GM18498 (cell line): ENCODE measurements around the gene CROCC2.

Experiments used
- ATAC-seq: cut with Tn5 transposase; IDR thresholded peaks from one replicate; pipeline ENCODE4 v1.9.1; 2021; ENCODE audit warnings: mild to moderate bottlenecking, moderate library complexity; ENCODE audit not compliant: unreplicated experiment

Gene CROCC2

GRCh38 chr2:240919786-240920782 is 13.9 kb downstream of the CROCC2 start:
- no peak for ATAC-seq

- ATAC-seq: no peak
Measured at GRCh38 chr2:240920783-240921231, 14.7 kb downstream of the CROCC2 start.

GRCh38 chr2:240921311-240921994 is 15.3 kb downstream of the CROCC2 start:
- no peak for ATAC-seq

- no peak for ATAC-seq
Measured at GRCh38 chr2:240921995-240922244, 15.8 kb downstream of the CROCC2 start.

GRCh38 chr2:240922245-240922981 is 16.3 kb downstream of the CROCC2 start:
- no peak for ATAC-seq

GRCh38 chr2:240922982-240923537 is 16.9 kb downstream of the CROCC2 start:
- ATAC-seq: no peak

GRCh38 chr2:240925191-240925567 is 19.0 kb downstream of the CROCC2 start:
- ATAC-seq: no peak

GRCh38 chr2:240925568-240926515 is 19.7 kb downstream of the CROCC2 start:
- ATAC-seq: no peak

GRCh38 chr2:240926516-240927389 is 20.6 kb downstream of the CROCC2 start:
- ATAC-seq: no peak

GRCh38 chr2:240927390-240927781 is 21.2 kb downstream of the CROCC2 start:
- ATAC-seq: no peak

GRCh38 chr2:240928476-240929363 is 22.6 kb downstream of the CROCC2 start:
- ATAC-seq: no peak

GRCh38 chr2:240929364-240930095 is 23.4 kb downstream of the CROCC2 start:
- no peak for ATAC-seq

- ATAC-seq: no peak
Measured at GRCh38 chr2:240930096-240930630, 24.0 kb downstream of the CROCC2 start.

- ATAC-seq: no peak
Measured at GRCh38 chr2:240930631-240931318, 24.6 kb downstream of the CROCC2 start.

- no peak for ATAC-seq
Measured at GRCh38 chr2:240931319-240931949, 25.3 kb downstream of the CROCC2 start.
